Tibial nerve (tissue), 4 donors: ENCODE data around the gene PLA1A. TPM values are rescaled to one million over a fixed set of nuclear protein-coding genes. Genes with fewer than 3 reads are reported as not detected.

Experiments
- DNase-seq, 2 donors: peaks; one replicate each; pipeline ENCODE4 v3.0.0-alpha.2; 2019; ENCODE audit warnings: low spot score in 2 of 2
- H3K27ac ChIP-seq, 4 donors: fragments of 200-600 bp; sonication (generic) in 3 of 4; one replicate each; pipeline ENCODE4 v1.5.1; 2017 to 2019; ENCODE audit warnings: mild to moderate bottlenecking in 1 of 4
- H3K27me3 ChIP-seq, 2 donors: fragments of 200-600 bp; sonication (generic) in 1 of 2; one replicate each; pipeline versions ENCODE4 v1.5.1 to v1.6.0; 2017 to 2019
- H3K36me3 ChIP-seq, 3 donors: fragments of 200-600 bp; sonication (generic); one replicate each; pipeline ENCODE4 v1.5.1; 2018 to 2019
- H3K4me1 ChIP-seq, 4 donors: fragments of 200-600 bp; sonication (generic) in 3 of 4; one replicate each; pipeline ENCODE4 v1.5.1; 2017 to 2019
- H3K4me3 ChIP-seq, 4 donors: fragments of 200-600 bp; sonication (generic) in 3 of 4; one replicate each; pipeline ENCODE4 v1.5.1; 2017 to 2019; ENCODE audit warnings: mild to moderate bottlenecking in 1 of 4, moderate library complexity in 1 of 4
- H3K9me3 ChIP-seq, 4 donors: fragments of 200-600 bp; sonication (generic) in 3 of 4; one replicate each; pipeline ENCODE4 v1.5.1; 2017 to 2019
- CTCF ChIP-seq, 5 experiments: fragments of 200-600 bp in 3 of 5; fragments of 450-650 bp in 2 of 5; sonication (generic) in 3 of 5; IDR thresholded peaks; one replicate each; pipeline ENCODE4 v1.5.1; 2016 to 2019; ENCODE audit warnings: antibody characterized with exemption in 5 of 5, mild to moderate bottlenecking in 3 of 5, moderate library complexity in 2 of 5
- EP300 ChIP-seq, 2 donors: sonication (generic); formaldehyde crosslinking; IDR thresholded peaks; one replicate each; pipeline ENCODE4 v1.6.1; 2017; ENCODE audit warnings: antibody characterized with exemption in 2 of 2, mild to moderate bottlenecking in 1 of 2
- POLR2A ChIP-seq, 2 donors: fragments of 450-650 bp; IDR thresholded peaks; one replicate each; pipeline ENCODE4 v1.6.1; 2017; ENCODE audit warnings: antibody characterized with exemption in 2 of 2, mild to moderate bottlenecking in 2 of 2, moderate library complexity in 2 of 2
- WGBS, 2 donors: methylation state at CpG; one replicate each; pipeline ENCODE4 v1.1.5; 2018; 5-methylcytosine and 5-hydroxymethylcytosine counted together
- total RNA-seq, 4 donors: library from RNA; depleted of rRNA; stranded (reverse); fragments of >200 nt; gene quantifications; one replicate each; pipeline ENCODE4 v1.1.0, GENCODE V29; 2016

Gene PLA1A
- total RNA-seq, 4 donors from 2014 or later: 2.5 to 12.0 (median 3.9) TPM; not detected in 1

GRCh38 chr3:119599558-119600174 lies 2.0 kb downstream of the PLA1A start:
- WGBS, 2 donors: 91% methylated on average over 6 of the region's 6 CpGs

GRCh38 chr3:119600732-119601131 lies 3.0 kb downstream of the PLA1A start:
- no peak for DNase-seq
- Histone ChIP-seq H3K4me1 (peaks cover 0 to 20% (median 0%) of the 10 kb centered on the region in 4 donors), H3K36me3 (no peaks in the 10 kb centered on the region), H3K27ac (no peak overlapping the region), H3K27me3 (no peaks in the 10 kb centered on the region), H3K4me3 (no peak overlapping the region), H3K9me3 (no peaks in the 10 kb centered on the region)
- no peak for TF ChIP-seq POLR2A (IDR thresholded peaks at IDR 0.05)
- peak in 1 of 5 experiments; percentile 18 for TF ChIP-seq CTCF (IDR thresholded peaks at IDR 0.05)
- WGBS, 2 donors: 49 to 51% methylated on average over 5 of the region's 5 CpGs

More at GRCh38 chr3:119599558-119600174, 2.0 kb downstream of the PLA1A start:
- Histone ChIP-seq H3K36me3 (no peaks in the 10 kb centered on the region), H3K4me1 (peaks cover 0 to 22% (median 0%) of the 10 kb centered on the region in 4 donors), H3K27me3 (no peaks in the 10 kb centered on the region), H3K9me3 (no peaks in the 10 kb centered on the region), H3K4me3 (no peak overlapping the region), H3K27ac (no peak overlapping the region)
- DNase-seq: no peak
- no peak for TF ChIP-seq CTCF (IDR thresholded peaks at IDR 0.05)
- TF ChIP-seq EP300 (IDR thresholded peaks at IDR 0.05): no peak
- no peak for TF ChIP-seq POLR2A (IDR thresholded peaks at IDR 0.05)

- no peak overlapping the region for H3K4me3 ChIP-seq
- no peak for DNase-seq
- TF ChIP-seq CTCF (IDR thresholded peaks at IDR 0.05) (no peak), POLR2A (IDR thresholded peaks at IDR 0.05) (no peak), EP300 (IDR thresholded peaks at IDR 0.05) (no peak)
- H3K27ac ChIP-seq: no peak overlapping the region
- no peaks in the 10 kb centered on the region for H3K36me3 ChIP-seq
- H3K4me1 ChIP-seq: peaks cover 0 to 16% (median 0%) of the 10 kb centered on the region in 4 donors
- H3K27me3 ChIP-seq: no peaks in the 10 kb centered on the region
- 80 to 81% methylated on average over 3 of the region's 3 CpGs for WGBS, 2 donors
- no peaks in the 10 kb centered on the region for H3K9me3 ChIP-seq
Measured at GRCh38 chr3:119601154-119601553, 3.5 kb downstream of the PLA1A start.

- H3K36me3 ChIP-seq: no peaks in the 10 kb centered on the region
- H3K27me3 ChIP-seq: no peaks in the 10 kb centered on the region
- WGBS, 2 donors: 40 to 42% methylated on average over 1 of the region's 1 CpG
- no peak for TF ChIP-seq EP300 (IDR thresholded peaks at IDR 0.05)
- no peak for TF ChIP-seq POLR2A (IDR thresholded peaks at IDR 0.05)
- no peak for TF ChIP-seq CTCF (IDR thresholded peaks at IDR 0.05)
- H3K27ac ChIP-seq: no peak overlapping the region
- no peaks in the 10 kb centered on the region for H3K9me3 ChIP-seq
- H3K4me3 ChIP-seq: no peak overlapping the region
- H3K4me1 ChIP-seq: peaks cover 0 to under 1% (median 0%) of the 10 kb centered on the region in 4 donors
- DNase-seq: no peak
Measured at GRCh38 chr3:119602676-119603075, 5.0 kb downstream of the PLA1A start.

GRCh38 chr3:119604878-119605277 lies 7.2 kb downstream of the PLA1A start:
- Histone ChIP-seq H3K4me3 (no peak overlapping the region), H3K27me3 (no peaks in the 10 kb centered on the region), H3K9me3 (no peaks in the 10 kb centered on the region), H3K27ac (no peak overlapping the region), H3K36me3 (no peaks in the 10 kb centered on the region), H3K4me1 (no peaks in the 10 kb centered on the region)
- 62 to 69% methylated on average over 1 of the region's 1 CpG for WGBS, 2 donors
- DNase-seq: no peak
- TF ChIP-seq POLR2A (IDR thresholded peaks at IDR 0.05): no peak
- no peak for TF ChIP-seq EP300 (IDR thresholded peaks at IDR 0.05)
- TF ChIP-seq CTCF (IDR thresholded peaks at IDR 0.05): no peak
